ENCODE data around the gene STIP1.
"Not testable (repeated sequence)": the region's sequence is repeated elsewhere in the genome, so short reads cannot be mapped to it uniquely, and the experiment has no call there.

Gene STIP1

DNA sequence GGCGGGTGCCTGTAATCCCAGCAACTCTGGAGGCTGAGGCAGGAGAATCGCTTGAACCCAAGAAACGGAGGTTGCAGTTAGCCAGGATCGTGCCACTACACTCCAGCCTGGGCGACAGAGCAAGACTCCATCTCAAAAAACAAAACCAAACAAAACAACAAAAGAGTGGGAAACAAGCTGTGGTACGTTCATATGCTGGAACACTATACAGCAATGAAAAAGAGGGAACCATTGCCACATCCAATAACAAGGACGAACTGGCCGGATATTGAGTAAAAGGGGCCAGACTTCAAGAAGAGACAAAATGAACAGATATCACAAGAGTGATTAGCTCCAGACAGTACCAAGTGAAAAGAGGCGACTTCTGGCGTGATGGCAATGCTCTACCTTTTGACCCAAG, 24.9 kb upstream of the STIP1 start:
- DNase-seq: no peak

DNA sequence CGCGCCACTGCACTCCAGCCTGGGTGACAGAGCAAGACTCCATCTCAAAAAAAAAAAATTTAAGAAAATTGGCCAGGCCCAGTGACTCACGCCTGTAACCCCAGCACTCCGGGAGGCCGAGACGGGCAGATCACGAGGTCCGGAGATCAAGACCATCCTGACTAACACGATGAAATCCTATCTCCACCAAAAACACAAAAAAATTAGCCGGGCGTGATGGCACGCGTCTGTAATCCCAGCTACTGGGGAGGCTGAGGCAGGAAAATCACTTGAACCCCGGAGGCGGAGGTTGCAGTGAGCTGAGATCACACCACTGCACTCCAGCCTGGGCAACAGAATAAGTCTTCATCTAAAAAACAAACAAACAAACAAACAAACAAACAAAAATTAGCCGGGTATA, 23.2 kb upstream of the STIP1 start:
- DNase-seq: not testable (repeated sequence)

DNA sequence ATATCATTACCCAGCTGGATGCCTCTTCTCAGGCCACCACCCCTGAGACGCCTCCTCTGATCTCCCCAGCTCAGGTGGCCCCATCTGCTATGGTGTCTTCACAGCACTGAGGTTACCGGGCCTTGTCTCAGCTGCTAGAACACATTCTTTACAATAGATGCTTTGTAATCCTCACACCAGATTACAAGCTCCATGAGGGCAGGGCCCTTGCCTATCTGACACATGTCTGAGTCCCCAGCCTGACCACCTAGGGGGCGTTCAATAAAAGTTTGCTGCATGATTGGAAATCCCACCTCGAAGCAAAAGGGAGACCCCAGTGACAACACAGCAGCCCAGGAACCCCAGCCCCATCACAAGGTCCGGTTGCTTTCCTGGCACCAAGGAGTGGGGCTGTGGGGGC, 22.0 kb upstream of the STIP1 start:
- DNase-seq: no peak

DNA sequence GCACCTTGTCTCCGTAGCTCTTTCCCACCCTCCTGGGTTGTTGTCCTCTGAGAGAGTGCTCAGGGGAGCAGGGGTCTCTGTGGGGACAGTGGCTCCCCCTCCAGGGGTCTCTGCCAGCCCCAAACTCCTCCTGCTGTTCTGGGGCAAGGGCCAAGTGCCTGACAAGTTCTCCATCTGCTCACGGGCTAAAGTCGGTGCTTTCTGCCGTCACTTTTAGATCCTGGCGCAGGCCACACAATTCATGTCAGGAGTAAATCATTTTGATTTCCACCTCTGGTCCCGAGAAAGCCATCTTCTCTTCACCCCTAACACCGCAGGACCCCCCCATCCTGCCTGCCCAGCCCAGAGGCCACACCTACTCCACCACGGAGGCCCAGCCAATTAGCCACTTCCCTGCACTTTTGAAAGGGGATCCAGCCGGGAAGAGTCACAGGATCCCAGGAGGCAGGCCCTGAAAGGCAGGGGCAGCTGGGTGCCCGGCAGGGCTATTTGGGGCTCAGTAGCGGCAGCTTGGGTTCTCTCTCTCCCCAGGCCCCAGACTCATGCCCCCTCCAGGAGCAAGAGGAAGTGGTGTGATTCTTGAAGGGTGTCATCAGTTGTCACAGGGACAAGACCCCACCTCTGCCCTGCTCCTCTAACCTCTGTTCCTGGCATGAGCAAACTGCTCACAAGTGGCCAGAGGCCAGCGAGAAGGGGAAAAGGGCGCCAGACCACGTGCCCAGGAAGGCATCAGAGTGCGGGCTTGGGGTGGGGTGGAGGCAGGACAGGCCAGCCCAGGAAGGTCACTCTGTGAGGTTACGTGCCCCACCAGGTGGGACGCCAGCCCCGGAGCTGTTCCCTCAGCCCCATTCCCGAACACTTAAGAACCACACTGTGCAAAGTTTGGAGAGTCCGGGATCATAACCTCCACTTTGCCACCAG, 21.3 kb upstream of the STIP1 start:
- DNase-seq: no peak

DNA sequence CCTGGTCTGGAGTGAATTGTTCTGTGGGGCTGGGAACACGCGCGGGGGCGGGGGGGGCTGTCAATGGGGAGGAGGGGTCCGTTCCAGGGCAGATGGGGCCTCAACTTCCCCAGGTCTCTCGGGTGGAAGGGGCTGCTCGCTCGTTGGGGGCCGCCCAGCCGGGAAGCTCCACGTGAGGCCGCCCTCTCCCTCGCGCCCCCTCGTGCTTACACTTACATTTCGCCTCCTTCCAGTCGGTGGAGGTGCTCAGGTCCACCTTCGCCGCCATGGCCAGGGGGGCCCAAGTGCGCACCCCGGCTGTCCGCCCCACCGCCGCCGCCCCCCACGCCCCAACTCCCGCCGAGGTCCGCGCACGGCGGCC, 20.5 kb upstream of the STIP1 start:
- DNase-seq: no peak

DNA sequence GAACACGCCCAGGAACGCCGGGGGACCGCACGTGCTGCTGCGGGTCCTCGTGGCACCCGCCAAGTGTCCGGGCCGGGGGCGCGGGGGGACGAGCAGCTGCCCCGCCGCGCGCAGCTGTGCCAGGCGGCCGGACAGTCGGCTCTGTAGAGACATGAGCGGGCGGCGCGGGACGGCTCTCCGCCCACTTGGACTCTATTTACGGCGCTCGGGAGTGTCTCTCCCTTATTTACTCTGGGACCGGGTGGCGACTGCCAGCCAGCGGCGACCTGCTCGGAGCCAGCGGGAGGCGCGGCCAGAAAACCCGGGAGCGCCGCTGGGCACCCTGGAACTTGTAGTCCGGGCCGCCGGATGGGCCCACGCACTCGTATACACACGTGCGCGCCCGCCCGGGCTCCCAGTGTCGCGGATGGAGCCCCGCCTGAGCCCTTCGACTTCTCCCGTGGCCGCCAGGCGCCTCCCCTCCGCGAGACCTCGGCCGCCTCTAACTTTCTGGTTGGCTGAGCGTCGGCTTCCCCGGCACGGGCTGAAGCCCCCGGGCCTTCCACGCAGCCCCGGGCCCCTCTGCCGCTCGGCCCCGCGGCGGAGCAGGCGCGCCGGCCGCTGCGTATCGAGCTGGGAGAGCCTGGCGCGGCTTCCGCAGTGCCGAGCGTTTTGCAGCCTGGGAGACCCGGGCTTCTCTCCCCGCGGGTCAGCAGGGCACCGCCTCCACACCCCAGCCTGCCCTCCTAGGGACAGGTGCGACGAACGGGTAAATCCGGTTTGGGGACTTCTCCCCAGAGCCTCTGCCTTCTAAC, 19.9 kb upstream of the STIP1 start, which contains the start of gene MACROD1:
Gene MACROD1, minus strand, starts transcription at position 272 of the 794 bp plus-strand sequence. Its CDS starts 119 bp downstream, at position 153.
- DNase-seq: peak; percentile 43

DNA sequence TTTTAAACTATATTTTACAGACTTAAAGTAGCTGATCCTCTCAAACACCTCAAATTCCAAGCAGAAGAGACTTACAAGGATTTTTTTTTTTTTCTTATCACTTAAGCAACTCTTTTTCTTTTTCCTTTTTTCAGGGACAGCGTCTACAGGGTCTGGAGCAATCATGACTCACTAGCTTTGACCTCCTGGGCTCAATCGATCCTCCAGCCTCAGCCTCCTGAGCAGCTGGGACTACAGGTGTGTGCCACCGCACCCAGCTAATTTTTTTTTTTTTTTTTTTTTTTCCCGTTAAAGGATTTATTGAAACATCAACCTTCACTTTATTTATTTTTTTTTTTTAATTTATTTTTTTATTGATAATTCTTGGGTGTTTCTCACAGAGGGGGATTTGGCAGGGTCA, 15.6 kb upstream of the STIP1 start:
- DNase-seq: no peak

DNA sequence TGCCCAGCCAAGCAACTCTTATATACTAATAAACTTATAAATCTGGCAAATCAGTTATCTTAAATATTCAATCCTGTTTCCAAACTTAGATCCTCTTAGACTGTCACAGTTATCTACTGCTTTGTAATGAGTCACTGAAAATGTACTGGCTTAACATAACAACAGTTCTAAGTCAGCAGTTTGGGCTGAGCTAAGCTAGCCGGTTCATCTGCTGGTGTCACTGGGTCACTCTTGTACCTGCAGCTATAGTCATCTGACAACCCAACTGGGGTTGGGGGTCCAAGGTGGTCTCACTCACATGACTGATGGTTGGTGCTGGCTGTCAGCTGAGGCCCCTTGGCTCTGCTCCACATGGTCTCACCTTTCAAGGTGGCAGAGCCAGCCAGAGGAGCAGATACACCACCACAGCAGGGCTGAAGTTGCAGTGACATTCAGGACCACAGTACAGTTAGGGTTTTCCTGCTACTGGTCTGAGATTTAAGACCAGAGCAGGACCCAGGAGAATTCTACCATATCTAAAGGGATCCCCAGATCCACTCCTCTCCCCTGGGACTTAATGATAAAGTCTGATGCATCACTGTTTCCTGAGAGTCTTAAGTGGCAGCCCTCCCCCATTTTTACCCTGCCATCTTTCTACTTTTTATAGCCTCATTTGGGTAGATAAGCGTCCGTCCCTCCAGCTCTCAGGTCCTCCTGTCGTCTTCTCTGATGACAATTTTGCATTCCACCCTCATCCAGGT, 12.2 kb upstream of the STIP1 start:
- no peak for DNase-seq

DNA sequence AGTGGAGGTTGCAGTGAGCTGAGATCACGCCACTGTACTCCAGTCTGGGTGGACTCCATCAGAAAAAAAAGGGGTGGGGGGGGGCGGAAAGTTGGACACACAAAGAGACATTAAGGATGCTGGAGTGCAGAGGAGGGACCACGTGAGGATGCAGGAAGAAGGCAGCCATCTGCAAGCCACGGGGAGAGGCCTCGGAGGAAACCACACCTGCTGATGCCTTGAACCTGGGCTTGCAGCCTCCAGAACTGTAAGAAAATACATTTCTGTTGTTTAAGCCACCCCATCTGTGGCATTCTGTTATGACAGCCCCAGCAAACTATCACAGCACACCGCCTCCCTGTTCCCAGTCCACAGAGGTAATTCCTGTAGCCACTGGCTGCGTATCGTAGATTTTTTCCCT, 9.2 kb upstream of the STIP1 start:
- DNase-seq: no peak

DNA sequence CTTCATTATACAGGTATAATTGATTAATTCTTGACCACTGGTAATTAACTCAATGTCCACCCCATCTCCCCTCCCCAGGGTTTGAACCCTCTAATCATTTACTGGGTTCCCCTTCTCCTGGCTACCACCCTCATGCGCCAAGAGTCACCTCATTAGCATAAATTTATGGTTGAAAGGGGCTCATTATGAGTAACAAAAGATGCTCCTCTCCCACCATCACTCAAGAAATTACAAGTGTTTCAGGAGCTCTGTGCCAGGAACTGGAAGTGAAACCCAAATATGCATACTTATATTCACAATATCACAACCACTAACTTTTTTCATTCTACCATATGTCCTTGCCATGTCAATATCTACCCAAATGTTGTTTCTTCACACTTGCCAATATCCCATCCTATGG, 7.8 kb upstream of the STIP1 start:
- DNase-seq: no peak

DNA sequence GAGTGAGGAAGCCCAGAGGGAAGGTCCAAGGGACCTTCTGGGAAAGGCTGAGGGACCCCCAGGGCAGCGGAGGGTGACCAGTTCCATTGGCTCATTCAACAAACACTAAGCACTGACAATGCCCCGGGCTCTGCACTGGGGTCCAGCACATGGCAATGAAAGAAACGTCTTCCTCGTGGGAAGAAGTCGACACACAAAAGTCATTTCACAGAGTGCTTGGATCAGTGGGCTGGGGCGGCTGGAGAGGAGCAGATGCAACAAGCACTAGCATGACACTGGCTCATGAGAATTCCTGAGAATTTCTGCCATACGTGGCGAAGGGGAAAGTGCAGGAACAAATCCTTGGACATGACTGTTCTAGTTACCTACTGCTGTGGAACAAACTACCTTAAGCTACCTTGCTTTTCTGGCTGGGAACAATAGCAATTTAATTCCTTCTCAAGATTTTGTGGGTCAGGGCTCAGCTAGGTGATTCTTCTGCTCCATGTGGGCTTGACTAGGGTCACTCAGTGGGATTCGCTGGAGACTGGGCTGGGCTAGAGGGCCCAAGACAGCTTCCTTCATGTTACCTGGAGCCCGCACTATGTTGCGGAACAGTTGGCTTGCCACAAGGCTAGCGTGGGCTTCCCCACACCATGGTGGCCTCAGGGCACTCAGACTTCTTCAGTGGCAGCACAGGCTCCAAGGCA, 6.9 kb upstream of the STIP1 start:
- DNase-seq: no peak

DNA sequence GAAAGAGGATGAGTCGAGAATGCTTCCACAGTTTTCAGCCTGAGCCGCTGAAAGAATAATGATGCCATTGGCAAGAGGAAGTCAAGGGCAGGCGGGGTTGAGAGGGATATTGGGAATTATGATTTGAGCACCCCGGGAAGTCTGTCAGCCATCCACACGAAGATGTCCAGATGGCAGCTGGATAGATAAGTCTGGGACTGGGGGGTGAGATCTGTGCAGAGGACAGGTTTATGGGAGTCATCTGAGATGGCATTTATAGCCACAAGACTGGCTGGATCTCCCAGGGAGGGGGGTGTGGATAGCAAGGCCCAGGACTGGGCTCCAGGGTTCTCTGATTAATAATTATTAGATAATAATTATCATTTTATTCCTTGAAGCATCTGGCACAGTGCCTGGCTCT, 5.1 kb upstream of the STIP1 start:
- DNase-seq: no peak

DNA sequence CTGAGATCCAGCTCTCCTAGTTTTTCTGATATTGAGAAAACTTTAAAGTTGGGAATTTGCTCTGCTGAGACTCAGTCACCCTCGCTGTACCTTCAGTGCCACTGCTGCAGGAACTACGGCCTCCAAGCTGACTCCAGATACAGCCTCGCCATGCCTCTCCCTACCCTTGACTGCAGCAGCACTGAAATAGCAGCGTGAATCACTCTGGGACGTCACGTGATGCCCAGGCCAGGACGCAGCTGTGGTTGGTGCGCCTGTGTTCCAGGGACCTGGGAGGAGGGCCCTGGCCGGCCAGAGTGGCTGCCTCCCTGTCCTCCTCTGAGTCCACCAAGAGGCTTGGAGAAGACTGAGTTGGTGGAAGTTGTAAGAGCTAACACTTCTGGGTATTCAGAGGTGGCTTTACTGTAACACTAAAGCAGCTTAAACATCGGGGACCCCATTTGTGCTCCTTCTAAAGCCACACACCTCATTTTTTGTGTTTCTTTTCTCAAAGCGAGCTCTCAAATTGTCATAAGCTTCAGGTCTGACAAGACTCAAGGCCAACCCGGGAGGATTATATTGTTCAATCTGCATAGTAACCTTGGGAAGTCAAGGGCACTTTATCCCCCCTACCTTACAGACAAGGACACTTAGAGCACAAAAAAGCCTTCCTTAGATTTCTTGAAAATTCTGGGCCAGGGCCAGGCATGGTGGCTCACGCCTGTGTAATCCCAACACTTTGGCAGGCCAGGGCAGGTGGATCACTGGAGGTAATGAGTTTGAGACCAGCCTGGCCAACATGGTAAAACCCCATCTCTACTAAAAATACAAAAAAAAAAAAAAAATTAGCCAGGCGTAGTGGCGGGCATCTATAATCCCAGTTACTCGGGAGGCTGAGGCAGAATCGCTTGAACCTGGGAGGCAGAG, 4.2 kb upstream of the STIP1 start:
- peak; percentile 42 for DNase-seq

DNA sequence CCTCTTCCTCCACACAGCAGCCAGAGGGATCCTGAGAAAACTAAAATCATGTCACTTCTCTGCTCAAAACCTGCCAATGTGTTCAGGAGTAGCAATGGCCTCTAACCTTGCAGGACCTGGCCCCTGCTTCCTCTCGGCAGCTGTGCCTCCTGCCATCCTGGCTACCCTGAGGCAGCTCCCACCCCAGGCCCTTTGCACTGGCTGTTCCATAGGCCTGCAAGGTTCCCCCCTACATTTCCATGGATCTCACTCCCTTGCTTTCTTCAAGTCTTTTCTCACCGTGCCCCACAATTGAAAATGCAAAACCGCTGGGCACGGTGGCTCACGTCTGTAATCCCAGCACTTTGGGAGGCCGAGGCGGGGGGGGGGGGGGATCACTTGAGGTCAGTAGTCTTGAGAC, 2.1 kb upstream of the STIP1 start:
- no peak for DNase-seq

DNA sequence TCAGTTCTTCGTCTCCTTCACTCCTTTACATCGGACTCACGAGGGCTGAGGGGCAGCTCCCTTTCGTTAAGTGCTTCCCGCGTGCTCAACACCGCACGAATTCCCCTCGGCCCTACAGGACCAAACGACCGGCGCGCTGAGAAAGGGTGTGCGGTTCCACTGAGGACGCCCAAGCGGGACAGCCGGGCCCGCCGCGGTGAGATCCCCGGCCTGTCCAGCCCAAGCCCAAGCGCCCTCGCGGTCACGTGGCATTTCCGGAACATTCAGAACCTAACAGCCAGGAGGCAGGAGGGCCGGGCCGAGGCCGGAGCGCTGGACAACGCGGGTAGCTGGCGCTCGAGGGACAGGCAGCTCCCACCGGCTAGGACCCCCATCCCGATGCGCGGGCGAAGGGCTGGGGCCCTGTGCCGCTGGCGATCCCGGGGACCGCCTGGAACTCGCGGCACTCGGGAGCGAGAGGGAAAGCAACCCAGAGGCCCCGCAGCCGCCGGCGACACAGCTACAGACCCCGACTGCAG, 737 bp upstream of the STIP1 start:
- no peak for DNase-seq

DNA sequence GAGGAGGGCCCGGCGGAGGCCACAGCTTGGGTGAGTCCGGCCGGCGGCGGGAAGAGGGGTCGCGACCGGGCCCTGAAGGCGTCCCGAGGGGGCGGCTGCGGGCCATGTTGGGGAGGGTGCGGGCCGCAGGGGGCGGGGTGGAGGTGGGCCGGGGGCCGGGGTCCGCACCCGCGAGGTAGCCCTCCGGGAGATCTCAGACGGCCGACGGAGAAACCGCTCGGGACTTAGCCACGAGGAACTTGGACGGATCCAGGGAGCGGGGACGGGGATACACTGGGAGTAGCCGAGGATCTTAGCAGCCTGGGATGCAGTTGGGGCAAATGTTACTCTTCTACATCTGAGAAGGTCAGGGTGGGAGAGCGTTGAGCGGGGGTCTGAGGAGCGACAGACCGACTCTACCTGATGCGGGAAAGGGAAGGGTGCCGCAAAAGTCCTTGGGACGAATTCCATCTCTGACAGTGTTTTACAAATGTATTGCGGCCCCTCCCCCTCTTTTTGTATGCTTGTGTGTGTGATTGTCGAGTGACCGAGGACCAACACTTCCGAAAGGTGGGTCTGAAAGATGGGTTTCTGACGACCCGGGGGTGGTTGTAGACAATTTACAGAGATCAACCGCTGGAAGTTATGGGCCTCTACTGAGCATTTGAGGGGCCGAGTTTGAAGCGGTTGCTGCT, 658 bp downstream of the STIP1 start:
- no peak for DNase-seq

DNA sequence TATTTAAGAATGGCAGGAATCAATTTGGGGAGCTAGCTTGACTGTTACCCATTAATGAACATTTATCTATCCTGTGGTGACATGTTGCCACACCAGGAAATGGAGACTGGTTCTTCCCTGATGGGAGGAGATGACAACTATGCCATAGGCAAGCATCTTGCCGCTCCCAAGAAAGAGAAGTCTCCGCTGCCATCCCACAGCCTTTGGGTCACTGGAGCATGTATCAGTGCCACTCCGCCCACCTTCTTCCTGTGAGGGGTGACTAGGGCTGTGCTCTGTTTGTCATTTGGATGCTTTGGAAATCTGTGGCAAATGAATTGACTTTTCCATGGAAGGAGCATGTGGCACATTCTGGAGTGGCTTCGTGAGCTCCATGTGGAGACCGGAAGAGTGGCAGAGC, 6.5 kb downstream of the STIP1 start:
- no peak for DNase-seq

DNA sequence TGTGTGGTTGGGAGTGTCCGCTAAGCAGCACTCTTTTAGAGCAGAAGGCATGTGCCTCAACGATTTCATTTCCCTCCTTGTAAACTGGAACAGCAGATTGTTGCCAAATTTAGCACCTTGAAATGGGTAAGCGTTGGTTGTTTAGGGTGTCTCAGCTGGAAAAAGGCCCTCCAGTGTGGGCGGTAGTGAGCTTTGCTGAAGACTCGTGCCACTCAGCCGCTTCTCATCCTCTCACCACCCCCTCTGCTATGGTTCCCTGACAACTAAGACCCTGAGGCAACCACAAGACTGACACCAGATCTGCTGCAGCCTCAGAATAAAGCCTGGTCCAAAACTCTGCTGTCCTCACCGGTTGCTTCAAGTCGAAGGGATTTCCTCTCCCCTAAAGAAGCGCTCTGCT, 10.7 kb downstream of the STIP1 start:
- no peak for DNase-seq

DNA sequence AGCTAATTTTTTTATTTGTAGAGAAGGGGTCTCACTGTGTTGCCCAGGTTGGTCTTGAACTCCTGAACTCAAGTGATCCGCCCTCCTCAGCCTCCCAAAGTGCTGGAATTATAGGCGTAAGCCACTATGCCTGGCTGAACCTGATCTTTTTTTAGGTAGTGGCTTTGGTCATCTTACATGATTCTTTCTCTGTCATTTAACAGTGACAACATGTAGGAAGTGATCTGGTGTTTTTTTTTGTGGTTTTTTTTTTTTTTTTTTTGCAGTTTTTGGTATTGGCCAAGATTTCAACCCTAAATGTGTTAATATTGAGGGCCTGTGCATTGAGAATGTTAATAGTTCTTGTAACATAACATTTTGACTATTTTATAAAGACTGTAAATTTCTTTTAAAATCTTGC, 12.5 kb downstream of the STIP1 start:
- DNase-seq: no peak

DNA sequence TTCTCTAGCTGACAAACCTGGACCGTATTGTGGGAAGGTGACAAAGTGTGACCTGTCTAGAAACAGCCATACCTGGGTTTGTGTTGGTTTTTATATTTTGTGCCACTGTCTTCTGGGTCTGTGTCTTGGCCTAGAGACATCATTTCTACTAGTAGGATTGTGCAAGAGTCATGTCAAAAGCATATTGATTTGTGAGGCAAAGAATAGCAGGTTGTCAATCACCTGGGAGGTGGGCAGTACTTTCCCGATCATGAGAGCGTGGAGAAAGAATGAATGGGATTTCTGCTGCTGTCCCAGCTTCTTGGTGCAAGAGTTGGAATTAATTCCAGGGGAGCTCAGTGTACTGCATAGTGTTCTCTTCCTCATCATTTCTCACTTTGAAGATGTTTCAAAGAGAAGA, 15.6 kb downstream of the STIP1 start:
- no peak for DNase-seq

DNA sequence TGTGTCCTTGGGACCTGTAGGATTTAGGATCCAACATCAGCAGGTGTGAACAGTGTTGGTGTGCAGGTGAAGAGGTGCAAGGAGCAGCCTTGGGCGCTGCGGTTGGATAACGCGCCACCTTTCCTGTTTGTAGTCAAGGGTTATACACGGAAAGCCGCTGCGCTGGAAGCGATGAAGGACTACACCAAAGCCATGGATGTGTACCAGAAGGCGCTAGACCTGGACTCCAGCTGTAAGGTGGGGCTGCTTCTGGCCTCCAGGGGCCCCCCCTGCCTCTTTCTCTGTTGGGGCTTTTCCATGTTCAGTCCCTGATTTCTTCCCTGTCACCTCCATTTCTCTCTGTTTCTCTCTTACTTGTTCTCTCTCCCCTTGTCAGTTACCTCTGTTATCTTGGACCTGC, 17.0 kb downstream of the STIP1 start:
- no peak for DNase-seq

Measured in GOT3 (cell line).